GM10248 (cell line): ENCODE measurements around the gene SOAT2.

Experiments
- CTCF ChIA-PET: fragments of 300-600 bp; sonication (Branson Sonifier 250); formaldehyde crosslinking; extraction: SDS; loops from one replicate; lab custom pipeline; 2021; ENCODE audit warnings: antibody characterized with exemption; lab: Yijun Ruan, JAX
- POLR2A ChIA-PET: fragments of 350-650 bp; sonication (Branson Sonifier 250); formaldehyde crosslinking; extraction: SDS; loops from one replicate; lab custom pipeline; 2020; ENCODE audit warnings: antibody characterized with exemption; lab: Yijun Ruan, JAX
- DNase-seq: peaks from one replicate; pipeline ENCODE4 v3.0.0; 2012; ENCODE audit errors: extremely low spot score
- TF ChIP-seq, protein P1 (sequence below): IDR thresholded peaks from 2 replicates; pipeline ENCODE4 v1.5.1; 2012; ENCODE audit warnings: mild to moderate bottlenecking, low read depth; ENCODE audit errors: extremely low read depth, missing control alignments, control extremely low read depth

Gene SOAT2

DNA sequence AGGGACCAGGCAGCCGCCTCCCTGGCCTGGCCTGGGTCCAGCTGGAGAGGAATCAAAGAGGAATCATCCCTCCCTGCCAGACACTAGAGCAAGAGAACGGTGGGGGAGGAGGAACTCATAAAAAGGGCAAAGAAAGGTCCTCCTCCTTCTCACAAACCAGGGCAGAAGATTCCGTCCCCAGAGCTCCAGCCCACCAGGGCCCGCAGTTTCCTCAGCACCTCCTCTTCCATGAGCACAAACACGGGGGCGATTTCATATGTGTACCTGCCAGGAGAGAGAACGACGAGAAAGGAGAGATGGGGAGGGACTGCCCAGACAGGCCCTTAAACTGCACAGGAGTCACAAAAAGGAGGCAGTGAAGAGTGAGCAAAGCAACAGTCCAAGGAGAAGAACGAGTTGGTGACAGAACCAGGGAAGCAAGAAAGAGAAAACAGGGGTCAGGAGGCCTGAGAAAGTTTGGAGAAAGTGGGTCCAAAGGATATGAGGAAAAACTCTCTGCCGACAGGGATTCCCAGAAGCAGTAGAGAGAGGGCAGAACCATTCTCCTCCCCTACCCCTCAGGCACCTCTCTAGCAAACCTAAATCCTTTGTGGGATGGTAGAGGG is 68.5 kb downstream of the SOAT2 start:
- TF ChIP-seq, protein P1, sequence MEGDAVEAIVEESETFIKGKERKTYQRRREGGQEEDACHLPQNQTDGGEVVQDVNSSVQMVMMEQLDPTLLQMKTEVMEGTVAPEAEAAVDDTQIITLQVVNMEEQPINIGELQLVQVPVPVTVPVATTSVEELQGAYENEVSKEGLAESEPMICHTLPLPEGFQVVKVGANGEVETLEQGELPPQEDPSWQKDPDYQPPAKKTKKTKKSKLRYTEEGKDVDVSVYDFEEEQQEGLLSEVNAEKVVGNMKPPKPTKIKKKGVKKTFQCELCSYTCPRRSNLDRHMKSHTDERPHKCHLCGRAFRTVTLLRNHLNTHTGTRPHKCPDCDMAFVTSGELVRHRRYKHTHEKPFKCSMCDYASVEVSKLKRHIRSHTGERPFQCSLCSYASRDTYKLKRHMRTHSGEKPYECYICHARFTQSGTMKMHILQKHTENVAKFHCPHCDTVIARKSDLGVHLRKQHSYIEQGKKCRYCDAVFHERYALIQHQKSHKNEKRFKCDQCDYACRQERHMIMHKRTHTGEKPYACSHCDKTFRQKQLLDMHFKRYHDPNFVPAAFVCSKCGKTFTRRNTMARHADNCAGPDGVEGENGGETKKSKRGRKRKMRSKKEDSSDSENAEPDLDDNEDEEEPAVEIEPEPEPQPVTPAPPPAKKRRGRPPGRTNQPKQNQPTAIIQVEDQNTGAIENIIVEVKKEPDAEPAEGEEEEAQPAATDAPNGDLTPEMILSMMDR = no peak
- DNase-seq = no peak
- CTCF ChIA-PET = interaction anchor here (1.1 to 16.2 kb wide), 6 partner anchors 11 to 150 kb away, joined by 3 to 147 read pairs (median 6); partner anchors contain the start of gene AAAS
- POLR2A ChIA-PET = no interaction called here

DNA sequence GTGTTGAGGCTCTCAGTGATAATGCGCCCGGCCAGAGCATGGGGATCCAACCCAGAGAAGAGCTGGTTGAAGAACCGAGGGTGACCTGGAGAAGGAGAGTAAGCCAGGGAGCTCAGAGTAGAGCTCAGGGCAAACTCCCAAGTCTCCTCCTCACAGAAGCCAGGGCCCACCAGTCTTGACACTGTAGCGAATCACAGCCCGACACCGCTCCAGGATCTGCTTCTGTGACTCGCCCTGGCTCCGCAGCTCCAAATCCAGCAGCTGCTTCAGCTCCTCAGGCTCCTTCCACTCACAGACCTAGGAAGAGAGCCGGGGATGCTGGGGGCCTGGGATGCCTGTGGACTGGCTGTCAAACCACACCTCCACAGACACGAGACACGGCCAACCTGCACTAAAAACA is 69.1 kb downstream of the SOAT2 start:
- DNase-seq = no peak
- POLR2A ChIA-PET = no interaction called here
- CTCF ChIA-PET = interaction anchor here (2.2 to 16.2 kb wide), 4 partner anchors 12 to 107 kb away, joined by 5 to 147 read pairs (median 8); no protein-coding TSS in a partner anchor
- TF ChIP-seq, protein P1 = no peak

DNA sequence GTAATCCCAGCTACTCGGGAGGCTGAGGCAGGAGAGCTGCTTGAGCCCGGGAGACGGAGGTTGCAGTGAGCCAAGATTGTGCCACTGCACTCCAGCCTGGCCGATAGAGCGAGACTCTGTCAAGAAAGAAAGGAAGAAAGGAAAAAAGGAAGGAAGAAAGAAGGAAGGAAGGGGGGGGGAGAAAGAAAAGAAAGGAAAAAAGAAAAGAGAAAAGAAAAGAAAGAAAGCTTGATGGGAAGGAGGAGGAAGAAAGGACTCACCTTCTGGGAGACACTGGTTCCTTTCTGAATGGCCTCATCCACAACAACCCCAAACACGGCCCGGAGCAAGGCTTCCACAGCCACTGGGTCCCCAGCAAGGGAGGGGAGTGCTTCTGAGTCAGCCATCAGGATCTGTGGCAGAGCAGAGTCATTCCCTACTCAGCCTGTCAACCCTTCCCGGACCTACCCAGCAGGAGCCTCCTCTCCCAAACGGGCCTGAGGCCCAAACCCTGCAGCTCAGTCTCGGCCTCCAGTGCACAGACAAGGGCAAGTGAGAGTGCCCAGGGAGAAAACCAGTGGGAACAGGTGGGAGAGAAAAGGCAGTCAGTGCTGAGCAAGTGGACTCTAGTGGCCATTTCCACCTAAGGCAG is 69.9 kb downstream of the SOAT2 start:
- ChIA-PET POLR2A (no interaction called here), CTCF (interaction anchor here (1.2 to 16.2 kb wide), 5 partner anchors 13 to 172 kb away, joined by 3 to 147 read pairs (median 5); no protein-coding TSS in a partner anchor)
- no peak for DNase-seq
- TF ChIP-seq, protein P1 = no peak
